ENCODE measurements around the gene SHC1.
A peak's percentile ranks its signal among the peaks of the same experiment; 100 is the strongest.

The SHC1 gene

DNA sequence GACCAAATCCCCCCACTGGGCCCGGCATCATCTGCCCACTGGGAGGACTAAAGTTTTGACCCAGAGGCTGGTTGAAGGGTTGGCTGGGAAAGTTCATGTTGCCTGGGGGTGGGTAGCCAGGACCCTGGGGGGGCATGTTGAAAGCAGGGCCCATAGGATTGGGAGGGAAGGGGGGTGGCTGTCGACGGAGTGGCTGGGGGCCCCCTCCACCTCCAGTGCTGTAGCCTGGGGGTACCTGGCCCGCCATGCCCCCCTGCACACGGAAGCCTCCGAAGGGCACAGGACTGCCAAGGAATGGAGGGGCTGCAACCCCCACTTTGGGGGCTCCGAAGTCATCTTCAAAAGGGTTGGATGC is 11.1 kb downstream of the SHC1 start:
- DNase-seq (ENCODE audit: insufficient read length, low spot score) (no peak), FAIRE-seq (no peak)

DNA sequence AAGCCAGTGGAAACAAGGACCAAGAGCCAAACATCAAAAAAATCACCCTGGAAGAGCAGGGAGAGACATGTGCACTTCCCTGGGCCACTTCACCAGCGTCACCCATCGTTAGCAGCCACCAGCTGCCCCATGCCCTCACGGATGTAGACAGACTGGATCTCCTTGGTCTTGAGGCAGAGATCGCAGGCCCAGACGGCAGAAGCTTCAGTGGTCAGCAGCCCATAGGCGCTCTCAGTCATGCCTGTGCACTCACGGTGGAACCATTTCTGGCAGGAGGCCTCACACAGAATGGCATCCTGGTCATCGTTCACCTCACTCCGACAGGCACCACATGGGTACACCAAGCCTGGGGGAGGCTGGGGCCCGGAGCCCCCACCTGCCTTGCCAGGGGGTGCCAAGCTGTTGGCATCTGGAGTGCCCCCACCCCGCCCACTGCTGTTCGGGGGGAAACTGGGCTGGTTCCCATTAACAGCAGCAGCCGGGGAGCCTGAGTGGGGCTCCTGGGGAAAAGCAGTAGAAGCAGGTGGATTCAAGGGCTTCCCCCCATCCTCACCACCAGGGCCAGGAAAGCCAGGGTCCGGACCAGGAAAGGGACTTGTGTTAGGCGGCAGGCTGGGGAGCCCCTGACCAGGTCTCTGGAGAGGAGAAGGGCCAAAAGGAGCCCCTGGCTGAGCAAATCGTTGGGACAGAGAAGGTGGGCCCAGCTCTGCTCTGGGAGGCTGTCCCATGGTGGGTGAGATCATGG is 11.7 kb downstream of the SHC1 start:
- no peak for FAIRE-seq
- no peak for DNase-seq (ENCODE audit: insufficient read length, low spot score)

DNA sequence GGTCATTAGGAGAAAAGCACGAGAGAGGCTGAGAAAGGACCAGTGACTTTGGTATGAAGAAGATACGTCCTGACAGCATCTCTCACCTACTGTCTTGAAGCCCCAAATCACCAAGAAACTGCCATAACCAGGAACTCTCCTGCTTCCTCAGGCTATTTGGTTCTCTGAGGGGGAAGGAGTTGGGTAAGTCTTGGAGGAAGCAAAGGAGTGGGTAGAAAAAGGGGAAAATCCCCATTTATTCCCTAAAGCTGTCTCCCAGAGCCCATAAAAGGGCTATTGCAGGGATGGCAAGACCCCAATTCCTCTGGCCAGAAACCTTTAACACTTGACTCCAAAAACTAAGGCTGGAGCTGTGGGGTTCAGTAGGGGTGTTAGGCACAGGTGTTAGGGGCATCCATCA is 12.5 kb downstream of the SHC1 start:
- FAIRE-seq, result no peak

DNA sequence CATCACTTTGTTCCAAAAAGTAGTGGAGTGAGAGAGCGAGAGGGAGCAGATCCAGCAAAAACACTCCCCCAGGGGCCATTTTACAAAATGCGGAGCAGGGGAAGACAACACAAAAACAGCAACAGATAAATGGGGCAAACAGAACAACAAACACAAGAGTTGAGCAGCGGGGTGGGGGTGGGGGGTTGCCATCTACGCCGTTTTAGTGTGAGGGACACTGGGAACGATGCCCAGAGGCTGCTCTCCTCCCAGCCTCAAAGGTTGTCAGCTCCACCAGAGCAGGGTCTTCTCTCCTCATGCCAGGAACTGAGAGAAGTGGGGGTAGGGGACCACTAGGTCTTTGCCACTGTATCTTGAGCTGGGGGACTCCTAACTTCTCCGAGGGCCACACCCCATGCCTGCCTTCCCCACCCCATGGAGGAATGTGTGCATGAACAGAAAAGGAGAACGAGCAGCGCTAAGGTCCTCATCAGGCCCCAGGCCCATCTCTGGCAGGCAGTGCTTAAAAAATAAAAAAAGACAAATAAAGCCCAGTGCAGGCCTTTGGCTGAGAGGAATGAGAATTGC is 13.4 kb downstream of the SHC1 start:
- DNase-seq (ENCODE audit: insufficient read length, low spot score) (no peak), FAIRE-seq (no peak)

More for the DNA sequence above, 12.5 kb downstream of the SHC1 start:
- no peak for DNase-seq (ENCODE audit: insufficient read length, low spot score)

DNA sequence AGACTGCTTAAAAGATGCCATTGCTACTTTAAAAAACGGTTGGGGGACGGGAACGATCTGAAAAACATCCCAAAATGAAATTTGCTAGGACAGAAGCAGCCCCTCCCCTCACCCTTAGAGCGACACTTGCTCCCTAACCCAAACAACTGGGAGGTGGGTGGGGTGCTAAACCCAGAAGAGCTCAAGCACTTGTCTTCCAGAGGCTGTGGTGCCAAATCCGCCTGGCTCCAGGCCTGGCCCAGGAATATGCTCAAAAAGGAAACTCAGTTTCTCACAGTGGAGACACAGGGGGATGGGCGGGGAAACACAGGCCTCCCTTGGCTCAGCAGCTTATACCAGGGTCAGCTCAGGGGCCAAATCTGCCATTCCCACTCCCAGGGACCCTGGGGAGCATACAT is 14.0 kb downstream of the SHC1 start:
- no peak for DNase-seq (ENCODE audit: insufficient read length, low spot score)
- FAIRE-seq, result no peak

DNA sequence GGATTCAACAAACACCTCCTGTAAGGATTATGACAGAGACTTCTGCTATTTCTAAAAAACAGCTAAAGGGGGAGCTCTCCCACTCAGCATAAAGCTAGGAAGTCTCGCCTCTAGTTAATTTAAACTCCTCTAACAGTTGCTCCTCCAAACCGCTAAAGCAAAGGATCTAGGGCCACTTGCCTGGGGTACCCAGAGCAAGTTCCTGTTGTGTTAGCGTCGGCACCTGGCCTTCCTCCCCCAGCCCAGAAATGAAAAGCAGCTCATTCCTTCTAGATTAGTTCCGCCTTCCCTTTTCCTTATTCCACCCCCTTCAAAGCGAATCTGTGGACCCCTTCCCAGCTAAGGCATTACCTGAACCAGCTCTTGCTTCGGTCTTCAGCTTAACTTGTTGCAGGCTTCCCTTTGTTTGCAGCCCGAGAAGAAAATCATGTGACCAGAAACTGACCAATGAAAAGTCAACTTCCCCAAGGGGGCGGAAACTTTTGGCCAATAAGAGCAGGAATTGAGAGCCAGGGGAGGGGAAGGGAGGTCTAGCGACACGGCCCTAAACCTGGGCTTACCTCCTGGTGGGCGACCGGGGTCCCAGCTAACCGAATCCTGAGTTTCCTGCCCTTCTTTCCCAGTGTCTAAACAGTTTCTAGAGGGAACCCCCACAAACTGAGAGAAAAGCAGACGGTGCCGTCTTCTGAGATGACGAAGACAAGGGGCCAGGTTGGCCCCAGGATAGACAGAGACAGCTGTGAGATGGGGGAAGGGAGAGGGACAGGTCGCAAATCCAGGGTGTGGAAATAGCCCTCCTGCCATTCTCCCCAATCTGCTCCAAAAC is 14.6 kb downstream of the SHC1 start, which contains the start of gene PBXIP1:
TSS of gene PBXIP1 (minus strand) at position 382 of the 826 bp plus-strand sequence. CDS start 2,378 bp downstream, outside the sequence.
- FAIRE-seq, result no peak
- DNase-seq (ENCODE audit: insufficient read length, low spot score), result peak; percentile 92

DNA sequence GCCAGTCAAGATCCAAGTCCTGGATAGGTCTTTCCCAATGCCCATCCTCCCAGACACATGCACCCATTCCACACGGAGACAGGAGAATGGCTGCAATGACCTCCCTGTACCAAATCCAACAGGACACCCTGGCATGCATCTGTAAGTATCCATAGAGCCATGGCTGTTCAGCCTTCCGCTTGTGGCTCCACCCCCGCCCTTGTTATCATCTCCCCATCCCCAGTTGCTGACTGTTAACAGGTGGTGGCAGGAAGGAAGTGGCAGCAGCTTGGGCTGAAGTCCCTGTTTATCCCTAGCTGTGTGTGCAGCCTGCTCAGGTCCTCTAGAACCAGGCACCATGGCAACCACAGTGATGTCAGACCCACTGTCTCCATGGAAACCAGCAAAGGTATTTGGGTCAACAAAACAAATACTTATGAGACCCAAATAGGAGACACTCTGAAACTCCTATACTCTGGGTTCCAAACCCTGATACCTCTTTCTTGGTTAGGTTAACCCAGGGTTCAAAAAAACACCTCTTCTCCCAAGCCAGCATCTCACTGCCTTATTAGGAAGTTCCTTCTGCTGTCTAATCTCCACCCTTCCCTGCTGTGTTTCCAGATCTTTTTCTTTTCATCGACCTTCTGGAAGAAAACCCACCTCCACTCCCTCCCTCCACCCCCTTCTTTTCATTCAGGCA is 15.4 kb downstream of the SHC1 start:
- no peak for DNase-seq (ENCODE audit: insufficient read length, low spot score)
- no peak for FAIRE-seq

DNA sequence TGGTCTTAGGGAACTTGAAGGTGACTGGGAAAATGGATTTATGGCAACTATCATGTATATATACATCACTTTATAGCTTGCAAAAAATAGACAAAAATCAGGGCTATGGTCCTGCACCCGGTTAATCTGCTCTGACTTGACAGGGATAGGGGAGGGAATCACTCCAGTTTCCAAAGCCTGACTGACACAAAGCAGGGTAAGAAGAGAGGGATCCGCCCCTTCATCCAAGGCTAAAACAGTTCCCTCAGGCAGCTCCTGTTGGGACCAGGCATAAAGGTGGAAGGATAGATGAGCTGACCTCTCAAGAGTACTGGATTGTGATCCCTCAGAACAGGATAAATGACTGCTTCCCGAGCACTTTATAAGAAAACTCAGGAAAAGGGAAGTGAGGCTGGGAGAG is 16.0 kb downstream of the SHC1 start:
- no peak for DNase-seq (ENCODE audit: insufficient read length, low spot score)
- FAIRE-seq, result no peak

DNA sequence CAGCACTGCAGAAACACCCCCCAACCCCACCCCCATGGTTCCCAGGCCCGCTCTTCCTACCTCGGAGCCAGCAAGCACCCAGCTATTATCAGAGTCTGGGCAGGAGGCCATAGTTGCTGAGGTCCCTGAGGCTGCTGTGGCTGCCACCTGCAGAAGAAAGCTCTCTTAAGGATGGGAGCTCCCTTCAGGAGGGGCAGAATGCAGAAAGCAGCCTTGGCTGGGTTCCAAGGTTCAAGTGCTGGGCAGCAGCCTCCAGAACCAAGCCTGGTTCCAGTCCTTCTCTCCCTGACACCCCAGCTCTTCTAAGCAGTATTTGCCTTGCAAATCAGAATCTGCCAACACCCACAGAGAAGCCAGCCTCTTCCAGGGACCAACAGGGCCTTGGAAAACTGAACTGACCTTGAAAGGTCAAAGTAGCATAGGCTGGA is 16.9 kb downstream of the SHC1 start:
- DNase-seq (ENCODE audit: insufficient read length, low spot score) (no peak), FAIRE-seq (no peak)

DNA sequence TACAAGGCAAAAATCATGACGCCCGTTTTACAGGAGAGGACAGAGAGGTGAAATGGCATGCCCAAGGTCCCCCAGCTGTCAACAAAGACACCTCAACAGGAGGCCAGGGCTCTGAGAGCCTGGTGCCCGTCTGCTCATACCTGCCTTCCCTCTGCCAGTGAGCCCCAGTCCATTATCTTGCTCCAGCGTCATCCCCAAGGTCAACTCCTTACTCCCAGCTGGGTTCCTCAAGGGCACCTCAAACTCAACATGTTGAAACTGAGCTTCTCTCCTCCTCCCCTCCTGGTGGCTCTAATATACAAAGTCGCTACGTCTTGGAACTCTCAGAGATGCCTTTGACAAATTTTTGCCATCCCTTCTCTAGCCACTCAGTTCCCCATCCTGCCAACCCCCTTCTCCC is 17.9 kb downstream of the SHC1 start:
- FAIRE-seq (no peak), DNase-seq (ENCODE audit: insufficient read length, low spot score) (no peak)

DNA sequence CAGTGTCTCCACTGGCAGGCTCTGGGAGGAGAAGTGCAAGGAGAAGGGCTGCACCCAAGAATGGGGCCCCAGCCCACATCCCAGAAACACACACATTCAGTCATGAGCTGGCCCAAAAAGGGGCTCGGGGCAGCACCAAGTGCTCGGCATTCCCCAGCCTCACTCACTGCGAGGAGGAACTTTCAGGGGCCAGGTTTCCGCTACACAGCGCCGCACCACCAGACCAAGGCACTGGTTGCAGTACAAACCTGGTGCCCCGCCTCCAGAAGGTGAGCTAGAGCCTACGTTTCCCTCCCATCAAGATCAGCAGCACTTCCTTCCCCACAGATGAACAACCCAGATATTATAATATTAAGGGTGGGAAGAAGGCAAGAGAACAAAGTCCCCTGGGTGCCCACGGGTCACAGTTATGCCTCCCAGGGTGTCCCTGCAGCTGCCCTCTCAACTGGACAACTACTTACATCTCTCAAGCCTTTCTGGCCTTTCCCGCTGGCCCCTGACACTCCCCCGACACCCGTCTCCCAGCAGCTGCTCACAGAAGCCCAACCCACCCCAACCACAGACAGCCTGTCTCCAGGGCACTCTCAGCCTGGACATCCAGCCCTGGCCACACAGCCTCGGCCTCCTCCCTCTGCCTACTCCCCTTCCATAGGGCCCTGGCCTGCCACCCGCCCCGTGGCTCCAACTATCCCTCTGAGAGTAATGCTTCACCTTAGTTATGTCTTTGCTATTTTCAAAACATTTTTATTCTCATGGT is 18.5 kb downstream of the SHC1 start:
- FAIRE-seq, result no peak
- no peak for DNase-seq (ENCODE audit: insufficient read length, low spot score)

DNA sequence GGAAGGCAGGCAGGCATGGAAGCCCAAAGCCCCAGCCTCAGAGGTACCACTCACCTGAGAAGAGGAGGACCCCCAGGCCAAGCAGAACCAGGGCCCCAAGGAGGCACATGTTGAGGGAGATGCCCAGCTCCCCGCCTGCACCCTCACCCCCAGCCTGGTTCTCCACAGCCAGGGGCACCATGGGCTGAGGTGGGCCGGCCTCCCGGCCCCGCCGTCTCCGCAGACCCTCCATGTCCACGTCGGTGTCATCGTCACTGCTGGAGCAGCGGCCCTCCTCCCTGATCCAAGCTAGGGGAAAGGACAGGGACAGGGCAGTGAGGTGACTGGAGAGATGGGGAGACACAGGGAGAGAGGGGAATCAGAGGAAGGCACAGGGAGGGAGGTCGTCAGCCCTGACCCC is 22.5 kb downstream of the SHC1 start:
- DNase-seq (ENCODE audit: insufficient read length, low spot score), result no peak
- FAIRE-seq, result no peak

DNA sequence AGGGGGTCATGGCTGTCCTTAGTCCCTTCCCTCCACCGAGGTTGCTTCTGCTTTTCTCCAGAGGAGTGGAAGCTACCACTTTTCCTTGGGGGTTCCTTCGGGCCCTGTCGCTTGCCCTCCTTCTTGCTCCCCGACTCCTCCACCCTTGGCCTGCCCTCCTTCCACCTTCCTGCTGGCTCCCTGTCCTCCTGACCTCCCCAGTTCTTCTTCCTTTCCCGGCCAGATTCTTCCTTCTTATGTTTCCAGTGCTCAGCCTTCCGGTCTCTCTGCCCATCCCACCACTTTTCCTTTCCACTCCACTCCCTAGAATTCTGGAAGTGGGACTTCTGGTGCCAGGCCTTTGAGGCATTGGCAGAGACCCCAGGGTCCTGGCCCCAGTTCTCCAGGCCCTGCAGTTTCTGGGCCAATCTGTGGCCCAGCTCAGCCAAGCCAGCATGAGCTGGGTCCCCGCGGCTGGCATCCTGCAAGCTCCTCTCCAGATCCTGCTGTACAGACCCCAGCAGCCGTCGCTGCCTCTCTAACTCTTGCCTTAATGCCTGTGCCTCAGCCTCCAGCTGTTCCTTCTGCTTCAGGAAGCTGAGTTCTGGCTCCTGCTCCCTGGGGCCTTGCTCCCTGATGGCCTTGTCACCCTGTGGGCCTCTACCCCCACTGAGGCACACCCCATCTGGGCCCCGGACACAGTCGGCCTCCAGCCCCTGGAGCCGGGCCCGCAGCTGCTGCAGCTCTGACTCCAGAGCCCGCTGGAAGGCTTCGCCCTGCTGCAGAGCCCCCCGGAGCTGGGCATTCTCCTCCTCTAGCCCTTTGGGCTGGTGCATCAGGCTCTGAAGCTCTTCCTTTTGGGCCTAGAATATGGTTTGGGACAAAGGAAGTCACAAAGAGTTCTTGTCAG is 24.3 kb downstream of the SHC1 start:
- no peak for FAIRE-seq

DNA sequence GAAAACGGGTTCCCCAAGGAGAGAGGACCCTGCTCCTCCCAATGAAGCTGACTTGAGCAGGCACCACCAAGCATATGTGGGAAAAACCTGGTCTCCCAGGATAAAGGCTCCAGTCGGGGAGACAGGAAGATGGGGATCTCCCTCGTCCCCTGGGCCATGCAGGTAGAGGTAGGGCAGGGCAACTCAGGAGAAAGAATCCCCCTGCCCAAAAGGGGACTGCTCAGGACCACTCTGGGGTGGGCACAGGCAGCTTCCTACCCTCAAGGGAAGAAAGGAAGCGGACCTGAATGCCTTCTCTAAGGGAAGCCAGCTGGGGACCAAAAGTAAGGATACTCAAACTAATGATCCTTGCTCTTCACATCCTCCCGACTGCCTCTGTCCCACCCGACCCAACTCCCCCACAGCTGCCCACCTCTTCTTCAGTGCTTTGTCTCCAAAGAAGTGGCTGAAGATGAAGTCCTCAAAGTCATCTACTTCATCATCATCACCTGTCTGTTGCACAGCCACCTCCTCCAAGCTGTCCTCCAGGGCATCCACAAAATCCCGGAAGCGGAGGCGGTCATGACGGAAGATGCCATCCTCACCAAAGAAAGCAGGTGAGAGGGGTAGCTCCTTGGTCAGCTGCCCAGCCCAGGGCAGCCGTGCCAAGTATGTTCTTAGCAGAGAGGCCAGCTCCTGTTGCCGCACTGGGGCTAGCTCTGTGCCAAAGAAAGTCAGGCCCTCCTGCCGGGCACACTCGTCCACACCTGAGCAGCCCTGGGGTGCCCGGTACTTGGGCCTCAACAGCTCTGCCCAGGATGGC is 25.2 kb downstream of the SHC1 start:
- no peak for FAIRE-seq

More for the DNA sequence above, 24.3 kb downstream of the SHC1 start:
- no peak for DNase-seq (ENCODE audit: insufficient read length, low spot score)

DNA sequence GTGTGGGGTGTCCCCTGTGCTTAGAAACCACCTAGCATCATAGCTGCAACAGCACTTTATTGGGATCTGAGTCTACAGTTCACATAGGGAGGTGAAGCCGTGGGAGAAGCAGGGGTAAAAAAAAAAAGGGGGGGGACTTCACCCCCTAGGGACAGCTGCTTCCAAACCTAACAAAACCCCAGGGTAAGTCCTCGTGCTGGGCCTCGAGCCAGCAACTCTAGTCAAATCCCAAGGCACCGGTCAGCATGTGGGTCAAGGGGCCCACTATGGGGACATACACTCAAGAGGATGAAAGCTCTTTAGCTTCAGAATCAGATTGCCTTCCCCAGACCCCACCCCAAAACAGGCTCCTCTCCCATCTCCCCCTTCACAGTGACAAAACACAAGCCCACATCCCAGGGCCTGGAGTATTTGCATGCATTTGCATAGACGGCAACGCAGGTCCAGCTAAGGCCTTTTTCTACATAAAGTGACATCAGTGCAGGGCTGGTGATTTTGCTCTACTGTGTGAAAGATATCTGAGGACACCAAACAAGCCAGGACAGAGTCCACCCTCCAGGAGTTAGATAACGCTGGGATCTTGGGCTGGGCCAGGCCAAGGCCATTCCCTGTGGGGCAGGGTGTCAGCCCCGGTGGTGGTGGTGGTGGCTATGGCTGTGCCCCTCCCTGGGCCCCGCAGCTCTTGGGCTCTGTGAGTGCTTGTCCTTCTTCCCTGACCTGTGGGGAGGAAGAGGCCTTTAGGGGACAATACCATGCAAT is 26.0 kb downstream of the SHC1 start:
- FAIRE-seq (no peak), DNase-seq (ENCODE audit: insufficient read length, low spot score) (no peak)

More for the DNA sequence above, 25.2 kb downstream of the SHC1 start:
- no peak for DNase-seq (ENCODE audit: insufficient read length, low spot score)

DNA sequence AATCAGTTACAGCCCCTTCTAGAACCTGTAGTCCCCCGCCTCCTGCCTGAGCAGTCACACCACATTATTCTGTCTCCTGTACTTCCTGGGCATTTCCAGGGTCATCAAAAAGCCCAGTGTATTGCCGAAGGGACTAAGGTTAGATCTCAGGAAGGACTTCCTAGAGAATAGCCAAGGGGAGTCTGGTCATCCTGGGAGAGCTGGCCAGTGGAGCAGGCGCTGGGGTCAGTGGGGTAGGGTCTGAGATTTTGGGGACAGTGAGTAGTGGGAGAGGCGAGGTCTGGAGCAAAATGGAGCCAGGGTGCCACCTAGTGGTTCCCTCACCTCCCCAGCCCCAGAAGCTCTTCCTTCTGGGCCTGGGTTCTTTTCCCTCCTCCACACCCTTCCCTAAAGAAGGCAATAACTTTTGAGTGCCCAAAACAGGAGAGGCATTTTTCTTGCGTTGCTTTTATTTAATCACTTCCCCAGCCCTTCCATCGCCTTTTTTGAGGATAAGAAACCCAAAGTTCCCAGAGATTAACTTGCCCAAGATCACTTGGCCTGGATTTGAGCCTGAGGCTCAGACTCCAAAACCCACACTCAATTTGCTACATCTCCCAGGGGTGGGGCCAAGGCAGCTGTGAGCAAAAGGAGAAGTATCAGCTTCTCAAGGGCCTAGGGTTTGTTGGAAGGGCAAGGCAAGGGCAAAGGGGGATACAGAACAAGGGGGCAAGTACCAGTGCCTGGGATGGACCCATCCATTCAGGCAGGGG is 26.7 kb downstream of the SHC1 start:
- DNase-seq (ENCODE audit: insufficient read length, low spot score) (peak; percentile 33), FAIRE-seq (no peak)

DNA sequence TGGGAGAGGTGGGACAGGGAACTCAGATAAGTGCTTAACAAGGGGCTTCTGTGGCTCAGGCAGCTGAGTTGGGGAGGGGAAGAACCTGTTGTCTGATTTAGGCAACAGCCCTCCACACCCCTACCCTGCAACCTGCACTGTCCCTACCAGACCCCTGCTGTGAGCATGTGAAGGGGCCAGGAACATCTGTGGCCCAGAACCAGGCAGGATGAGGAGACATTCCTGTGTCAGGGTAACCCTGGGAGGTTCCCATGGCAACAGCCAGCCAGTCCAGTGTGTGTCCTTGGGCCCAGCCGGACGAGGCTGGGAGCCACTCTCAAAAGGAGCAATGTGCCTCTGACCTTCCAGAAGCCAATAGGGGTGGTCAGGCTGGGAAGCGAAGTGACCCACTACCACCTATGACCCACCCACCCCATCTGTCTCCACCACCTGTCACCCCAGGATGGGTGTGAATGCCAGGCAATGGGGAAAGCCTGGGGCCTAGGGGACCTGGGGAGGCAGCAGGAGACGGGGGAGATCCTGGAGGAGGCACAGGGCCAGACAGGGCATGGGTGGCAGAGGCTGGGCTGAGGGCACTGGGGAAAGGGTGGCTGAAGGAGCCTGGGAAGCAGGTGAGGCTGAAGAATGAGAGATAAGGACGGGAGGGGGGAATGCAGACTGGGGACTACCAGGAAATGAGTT is 29.1 kb downstream of the SHC1 start:
- FAIRE-seq (no peak), DNase-seq (ENCODE audit: insufficient read length, low spot score) (no peak)

All from HTR-8/SVneo (cell line).